ENCODE data around the gene DMRTA2. TPM values are rescaled to one million over a fixed set of nuclear protein-coding genes. Genes with fewer than 3 reads are reported as not detected.

Gene DMRTA2
- not detected for total RNA-seq

GRCh38 chr1:50422946-50423669 is at the start of gene DMRTA2:
TSS of gene DMRTA2 (minus strand) at chr1:50423443. CDS start at chr1:50421536, 1,907 bp downstream.
- H3K9me3 ChIP-seq = no peaks in the 10 kb centered on the region
- peaks cover 12 to 74% of the 10 kb centered on the region in 2 donors for H3K4me1 ChIP-seq
- H3K4me3 ChIP-seq (replicated peaks in 1 of 3) = peak within 1 kb of the TSS in 1 of 3 donors; percentile 26
- intact Hi-C loops (cut with DNase I) = no loop called here
- H3K27me3 ChIP-seq = peaks cover 87% of the 10 kb centered on the region
- H3K27ac ChIP-seq = no peak within 1 kb of the TSS
- 3 to 5% methylated on average over 42 to 44 of the region's 61 CpGs for WGBS, 2 donors
- no peak for TF ChIP-seq CTCF (IDR thresholded peaks at IDR 0.05)
- no peak for TF ChIP-seq POLR2A (IDR thresholded peaks at IDR 0.05)
- no peak for DNase-seq
- H3K36me3 ChIP-seq = no peaks in the 10 kb centered on the region

- peaks cover 0 to 5% of the 10 kb centered on the region in 2 donors for H3K36me3 ChIP-seq
- H3K27me3 ChIP-seq = no peaks in the 10 kb centered on the region
- H3K9me3 ChIP-seq = no peaks in the 10 kb centered on the region
- H3K27ac ChIP-seq = no peak overlapping the region
- intact Hi-C loops (cut with DNase I) = no loop called here
- WGBS, 2 donors = 74 to 92% methylated on average over 3 of the region's 3 CpGs
- H3K4me3 ChIP-seq (replicated peaks in 1 of 3) = no peak overlapping the region
- TF ChIP-seq POLR2A (IDR thresholded peaks at IDR 0.05) (no peak), CTCF (IDR thresholded peaks at IDR 0.05) (no peak)
- H3K4me1 ChIP-seq = no peaks in the 10 kb centered on the region
- no peak for DNase-seq
Measured at GRCh38 chr1:50471967-50472366, 48.7 kb upstream of the DMRTA2 start.

- no peaks in the 10 kb centered on the region for H3K27me3 ChIP-seq
- 91 to 92% methylated on average over 2 of the region's 2 CpGs for WGBS, 2 donors
- H3K27ac ChIP-seq = no peak overlapping the region
- TF ChIP-seq POLR2A (IDR thresholded peaks at IDR 0.05) = no peak
- no peak for TF ChIP-seq CTCF (IDR thresholded peaks at IDR 0.05)
- DNase-seq = no peak
- no peaks in the 10 kb centered on the region for H3K36me3 ChIP-seq
- no peaks in the 10 kb centered on the region for H3K4me1 ChIP-seq
- intact Hi-C loops (cut with DNase I) = no loop called here
- no peak overlapping the region for H3K4me3 ChIP-seq (replicated peaks in 1 of 3)
- no peaks in the 10 kb centered on the region for H3K9me3 ChIP-seq
Measured at GRCh38 chr1:50462964-50463363, 39.7 kb upstream of the DMRTA2 start.

GRCh38 chr1:50458507-50458906 is 35.3 kb upstream of the DMRTA2 start:
- Histone ChIP-seq H3K4me1 (no peaks in the 10 kb centered on the region), H3K27ac (no peak overlapping the region), H3K4me3 (replicated peaks in 1 of 3) (no peak overlapping the region), H3K27me3 (no peaks in the 10 kb centered on the region), H3K9me3 (no peaks in the 10 kb centered on the region), H3K36me3 (no peaks in the 10 kb centered on the region)
- DNase-seq = no peak
- intact Hi-C loops (cut with DNase I) = no loop called here
- TF ChIP-seq CTCF (IDR thresholded peaks at IDR 0.05) (no peak), POLR2A (IDR thresholded peaks at IDR 0.05) (no peak)
- WGBS, 2 donors = 93 to 97% methylated on average over 5 of the region's 5 CpGs

- no peak for DNase-seq
- Histone ChIP-seq H3K4me1 (no peaks in the 10 kb centered on the region), H3K27ac (no peak overlapping the region), H3K9me3 (no peaks in the 10 kb centered on the region), H3K27me3 (no peaks in the 10 kb centered on the region), H3K4me3 (replicated peaks in 1 of 3) (no peak overlapping the region), H3K36me3 (no peaks in the 10 kb centered on the region)
- WGBS, 2 donors = 94 to 100% methylated on average over 1 of the region's 1 CpG
- intact Hi-C loops (cut with DNase I) = no loop called here
- no peak for TF ChIP-seq CTCF (IDR thresholded peaks at IDR 0.05)
- TF ChIP-seq POLR2A (IDR thresholded peaks at IDR 0.05) = no peak
Measured at GRCh38 chr1:50454911-50455310, 31.7 kb upstream of the DMRTA2 start.

Measured in thyroid gland (tissue), 4 donors.